ENCODE results near the gene CFAP57.

DNA sequence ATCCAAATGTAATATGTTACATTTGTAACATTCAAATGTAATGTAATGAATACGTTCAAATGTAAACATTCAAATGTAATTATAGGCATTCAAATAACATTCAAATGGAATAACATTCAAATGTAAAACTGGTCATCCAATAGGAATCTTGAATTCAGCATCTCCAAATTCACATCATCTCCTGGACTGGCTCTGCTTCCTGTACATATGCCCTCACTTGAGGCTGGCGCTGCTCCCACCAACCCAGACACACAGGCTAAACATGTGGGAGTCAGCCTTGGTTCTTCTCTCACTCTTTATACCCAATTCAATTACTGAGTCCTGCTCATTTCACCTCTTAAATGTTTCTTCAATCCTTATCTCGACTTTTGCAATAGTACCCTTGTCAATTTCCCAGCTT is 7.0 kb upstream of the CFAP57 start:
- TF ChIP-seq CTCF (IDR thresholded peaks at IDR 0.05) = no peak
- no peak for TF ChIP-seq POLR2AphosphoS5 (IDR thresholded peaks at IDR 0.05)
- no peak for TF ChIP-seq POLR2A (IDR thresholded peaks at IDR 0.05)

Measured in prostate gland (tissue), 2 donors.